ENCODE results near the gene LASP1NB. TPM values are rescaled to one million over a fixed set of nuclear protein-coding genes. Genes with fewer than 3 reads are reported as not detected.

Gene LASP1NB

GRCh38 chr17:38978180-38978579 is 52.8 kb downstream of the LASP1NB start:
- CTCF ChIA-PET: interaction anchor here (0.6 to 2.7 kb wide), 2 partner anchors 175 to 197 kb away, joined by 4 to 18 read pairs; no protein-coding TSS in a partner anchor
- TF ChIP-seq CTCF (IDR thresholded peaks at IDR 0.05; ENCODE audit: low read depth, low read length): no peak

More at GRCh38 chr17:38978180-38978579, 52.8 kb downstream of the LASP1NB start:
- H3K4me3 ChIP-seq (ENCODE audit: low read depth, low read length): no peak overlapping the region
- no peak for DNase-seq (ENCODE audit: low read depth, low spot score)
- H3K9me3 ChIP-seq (ENCODE audit: control insufficient read depth, insufficient read depth, low read length): no peaks in the 10 kb centered on the region
- no peak overlapping the region for H3K27ac ChIP-seq (ENCODE audit: low read depth, low read length)
- H3K27me3 ChIP-seq (ENCODE audit: control insufficient read depth, insufficient read depth, low read length): no peaks in the 10 kb centered on the region
- POLR2A ChIA-PET: interaction anchor here (1.2 kb wide), 1 partner anchor 20 kb away, joined by 4 read pairs; no protein-coding TSS in a partner anchor

Small RNAs within 50 kb of the gene (small RNA-seq; reads per million reads assigned to genes)
- gene MIR6779 (ENCODE audit: insufficient read length, low read depth): not detected

Other genes with a start within 250 kb of the LASP1NB start
- 16.4 and 17.3 TPM in 2 replicates for gene MLLT6, start 220.3 kb upstream of the LASP1NB start, polyA plus RNA-seq (2011; rRNA removed)
- 6.5 and 9.8 TPM in 2 replicates for gene CISD3, start 195.3 kb upstream of the LASP1NB start, polyA plus RNA-seq (2011; rRNA removed)
- 13.5 and 18.0 TPM in 2 replicates for gene PCGF2, start 177.3 kb upstream of the LASP1NB start, polyA plus RNA-seq (2011; rRNA removed)
- 234 and 276 TPM in 2 replicates for gene PSMB3, start 172.9 kb upstream of the LASP1NB start, polyA plus RNA-seq (2011; rRNA removed)
- gene PIP4K2B, start 126.1 kb upstream of the LASP1NB start, polyA plus RNA-seq (2011; rRNA removed): 36.8 and 38.6 TPM in 2 replicates
- 13.3 and 15.3 TPM in 2 replicates for gene CWC25, start 100.3 kb upstream of the LASP1NB start, polyA plus RNA-seq (2011; rRNA removed)
- gene RPL23, start 71.9 kb upstream of the LASP1NB start, polyA plus RNA-seq (2011; rRNA removed): 2,769 and 3,155 TPM in 2 replicates
- gene LASP1, start 55.6 kb upstream of the LASP1NB start, polyA plus RNA-seq (2011; rRNA removed): 181 and 222 TPM in 2 replicates
- gene FBXO47, start 41.8 kb downstream of the LASP1NB start, polyA plus RNA-seq (2011; rRNA removed): not detected in 2 replicates
- 1.9 and 2.1 TPM in 2 replicates for gene PLXDC1, start 226.0 kb downstream of the LASP1NB start, polyA plus RNA-seq (2011; rRNA removed)
- gene ARL5C, start 240.5 kb downstream of the LASP1NB start, polyA plus RNA-seq (2011; rRNA removed): not detected in 2 replicates

Data from AG04450 (cell line).